GM12892 (cell line): ENCODE results near the gene RBFA. TPM values are rescaled to one million over a fixed set of nuclear protein-coding genes. Genes with fewer than 3 reads are reported as not detected.
"Not testable (repeated sequence)": the region's sequence is repeated elsewhere in the genome, so short reads cannot be mapped to it uniquely, and the experiment has no call there.

Experiments
- DNase-seq: peaks from one replicate; pipeline ENCODE4 v3.0.0; 2011; ENCODE audit not compliant: insufficient read length
- FAIRE-seq: peaks from 2 replicates; lab custom pipeline; 2011; peaks lifted over from hg19 to GRCh38; lab: Jason Lieb, UNC
- POLR2A ChIP-seq: IDR thresholded peaks from 2 replicates; pipeline ENCODE4 v1.6.1; 2011; ENCODE audit warnings: low read depth, low read length, control low read depth
- POLR2AphosphoS5 ChIP-seq: IDR thresholded peaks from 2 replicates; pipeline ENCODE4 v1.6.1; 2011; ENCODE audit warnings: low read depth, low read length, control low read depth
- TAF1 ChIP-seq: IDR thresholded peaks from 2 replicates; pipeline ENCODE4 v1.6.1; 2011; ENCODE audit warnings: low read depth, mild to moderate bottlenecking, control low read depth, low read length, borderline replicate concordance
- polyA plus RNA-seq: library from polyadenylated mRNA; unstranded; fragments of >200 nt; gene quantifications from one replicate; pipeline ENCODE4 v1.2.1, GENCODE V29; 2012; ENCODE audit warnings: missing spikeins, inconsistent platforms; ENCODE audit not compliant: missing spikeins

Gene RBFA
- polyA plus RNA-seq, result 33.5 TPM

DNA sequence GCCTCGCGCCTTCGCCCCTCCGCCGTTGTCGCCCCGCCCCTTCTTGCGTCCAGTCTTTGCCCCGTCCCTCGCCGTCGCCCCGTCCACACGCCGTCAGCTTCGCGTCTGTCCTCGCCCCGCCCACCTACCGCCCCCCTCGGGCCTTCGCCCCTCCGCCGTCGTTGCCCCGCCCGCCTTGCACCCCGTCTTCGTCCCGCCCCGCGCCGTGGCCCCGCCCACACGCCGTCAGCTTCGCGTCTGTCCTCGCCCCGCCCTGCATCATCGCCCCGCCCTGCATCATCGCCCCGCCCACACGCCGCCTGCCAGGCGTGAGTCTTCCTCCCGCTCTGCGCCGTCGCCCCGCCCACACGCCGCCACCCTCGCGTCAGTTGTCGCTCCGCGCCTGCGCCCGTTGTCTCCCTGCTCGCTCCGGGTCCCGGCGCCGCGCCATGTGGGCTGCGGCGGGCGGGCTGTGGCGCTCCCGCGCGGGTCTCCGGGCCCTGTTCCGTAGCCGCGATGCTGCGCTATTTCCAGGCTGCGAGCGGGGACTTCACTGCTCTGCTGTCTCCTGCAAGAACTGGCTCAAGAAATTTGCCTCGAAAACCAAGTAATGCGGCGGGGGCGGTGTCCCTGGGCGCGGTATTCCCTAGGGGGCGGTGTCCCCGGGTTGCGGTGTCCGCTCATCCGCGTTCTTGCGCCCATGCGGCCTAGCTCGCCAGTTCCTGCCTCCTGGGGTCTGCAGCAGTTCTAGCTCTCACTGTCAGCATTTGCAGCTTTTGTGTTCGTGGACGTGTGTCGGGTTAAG lies at the start of gene RBFA:
TSS of gene RBFA (plus strand) at position 367 of the 784 bp plus-strand sequence. CDS start at position 429, 62 bp downstream.
- FAIRE-seq, result peak; percentile 100

GRCh38 chr18:79985172-79985571 lies 49.1 kb upstream of the RBFA start:
- no peak for TF ChIP-seq POLR2AphosphoS5
- no peak for TF ChIP-seq TAF1
- TF ChIP-seq POLR2A, result no peak
- no peak for FAIRE-seq
- DNase-seq, result no peak

More for the DNA sequence above, at the start of gene RBFA:
- peak; percentile 84 for TF ChIP-seq POLR2A
- no peak for TF ChIP-seq TAF1
- TF ChIP-seq POLR2AphosphoS5, result peak; percentile 58; the same call in 1 of the 2 replicates
- peak; percentile 92 for DNase-seq

GRCh38 chr18:79986726-79987125 lies 47.5 kb upstream of the RBFA start:
- DNase-seq (no peak), FAIRE-seq (no peak)
- TF ChIP-seq POLR2A, result no peak

GRCh38 chr18:79987566-79987965 lies 46.7 kb upstream of the RBFA start:
- no peak for TF ChIP-seq POLR2A
- no peak for TF ChIP-seq POLR2AphosphoS5
- TF ChIP-seq TAF1, result no peak
- no peak for DNase-seq
- no peak for FAIRE-seq

GRCh38 chr18:79988071-79988450 lies 46.2 kb upstream of the RBFA start:
- FAIRE-seq, result no peak
- DNase-seq, result peak; percentile 68

DNA sequence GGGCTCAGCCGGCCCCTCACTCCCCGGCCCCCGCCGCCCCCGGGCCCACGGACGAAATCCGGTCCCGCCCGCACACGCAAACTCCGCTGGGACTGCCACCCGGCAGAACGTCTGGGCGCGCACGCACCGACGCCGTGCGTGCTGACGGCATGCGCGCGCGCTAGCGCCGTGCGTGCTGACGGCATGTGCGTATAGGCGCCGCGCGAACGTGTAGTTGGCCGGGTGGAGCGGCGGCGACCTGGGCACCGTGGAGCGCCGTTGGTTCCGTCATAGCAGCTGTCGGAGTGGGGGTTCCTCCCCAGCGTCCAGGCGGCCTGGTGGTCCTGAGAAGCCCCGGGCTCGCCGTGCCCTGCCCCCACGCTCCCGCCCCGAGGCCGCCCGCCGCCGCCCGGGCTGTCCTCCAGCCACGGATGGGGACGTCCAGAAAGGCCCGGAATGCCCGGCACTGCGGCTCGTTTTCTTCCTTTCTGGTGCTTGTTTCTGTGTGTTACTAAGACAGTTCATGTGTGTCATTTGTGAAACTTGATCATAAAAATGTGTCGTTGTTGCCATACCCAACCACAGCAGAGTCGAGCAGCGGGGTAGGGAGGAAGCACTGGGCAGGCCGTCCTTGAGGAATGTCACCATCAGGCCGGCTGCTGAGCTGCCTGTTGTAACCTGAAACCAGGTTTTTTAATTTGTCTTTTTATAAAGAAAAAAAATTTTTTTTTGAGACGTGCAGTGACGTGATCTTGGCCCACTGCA lies 45.6 kb upstream of the RBFA start, which contains the start of gene TXNL4A:
TSS of gene TXNL4A (minus strand) at position 113 of the 744 bp plus-strand sequence. CDS start 171 bp downstream, outside the sequence.
- DNase-seq, result peak; percentile 81
- TF ChIP-seq TAF1 (peak; percentile 65; the same call in 1 of the 2 replicates), POLR2A (peak; percentile 91; the same call in 1 of the 2 replicates), POLR2AphosphoS5 (peak; percentile 91)
- peak; percentile 100 for FAIRE-seq

More at GRCh38 chr18:79988071-79988450, 46.2 kb upstream of the RBFA start:
- TF ChIP-seq TAF1, result peak; percentile 54; the same call in 1 of the 2 replicates
- peak; percentile 69; the same call in 1 of the 2 replicates for TF ChIP-seq POLR2A
- peak; percentile 69; the same call in 1 of the 2 replicates for TF ChIP-seq POLR2AphosphoS5

- FAIRE-seq, result no peak
- TF ChIP-seq POLR2A (no peak), TAF1 (no peak), POLR2AphosphoS5 (no peak)
- no peak for DNase-seq
These were observed 45.1 kb upstream of the RBFA start for GRCh38 chr18:79989195-79989497.

- FAIRE-seq (no peak), DNase-seq (no peak)
- TF ChIP-seq POLR2AphosphoS5 (no peak), TAF1 (no peak), POLR2A (no peak)
These were observed 42.7 kb upstream of the RBFA start for GRCh38 chr18:79991494-79991893.

DNA sequence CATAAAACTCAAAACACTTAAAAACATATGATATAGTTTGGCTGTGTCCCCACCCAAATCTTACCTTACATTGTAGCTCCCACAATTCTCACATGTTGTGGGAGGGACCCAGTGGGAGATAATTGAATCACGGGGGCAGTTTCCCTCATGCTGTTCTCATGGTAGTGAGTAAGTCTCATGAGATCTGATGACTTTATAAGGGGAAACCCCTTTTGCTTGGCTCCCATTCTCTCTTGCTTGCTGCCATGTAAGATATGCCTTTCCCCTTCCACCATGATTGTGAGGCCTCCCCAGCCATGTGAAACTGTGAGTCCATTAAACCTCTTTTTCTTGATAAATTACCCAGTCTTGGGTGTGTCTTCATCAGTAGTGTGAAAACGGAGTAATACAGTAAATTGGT lies 34.5 kb upstream of the RBFA start:
- not testable (repeated sequence) for DNase-seq, FAIRE-seq

DNA sequence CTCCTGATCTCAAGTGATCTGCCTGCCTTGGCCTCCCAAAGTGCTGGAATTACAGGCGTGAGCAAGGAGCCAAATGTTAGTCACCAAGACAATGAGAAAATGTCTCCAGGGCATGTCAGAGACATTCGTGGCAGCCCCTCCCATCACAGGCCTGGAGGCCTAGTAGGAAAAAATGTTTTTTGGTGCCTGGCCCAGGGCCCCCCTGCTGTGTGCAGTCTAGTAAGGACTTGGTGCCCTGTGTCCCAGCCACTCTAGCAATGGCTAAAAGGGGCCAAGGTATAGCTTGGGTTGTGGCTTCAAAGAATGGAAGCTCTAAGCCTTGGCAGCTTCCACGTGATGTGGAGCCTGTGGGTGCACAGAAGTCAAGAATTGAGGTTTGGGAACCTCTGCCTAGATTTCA lies 33.4 kb upstream of the RBFA start:
- TF ChIP-seq POLR2A, result no peak
- TF ChIP-seq TAF1, result no peak
- no peak for TF ChIP-seq POLR2AphosphoS5
- DNase-seq (no peak), FAIRE-seq (no peak)

- TF ChIP-seq POLR2AphosphoS5, result no peak
- no peak for TF ChIP-seq TAF1
- TF ChIP-seq POLR2A, result no peak
- no peak for FAIRE-seq
- no peak for DNase-seq
These were observed 31.8 kb upstream of the RBFA start for GRCh38 chr18:80002468-80002867.
